ENCODE data around the gene RHOG. TPM values are rescaled to one million over a fixed set of nuclear protein-coding genes. Genes with fewer than 3 reads are reported as not detected.

The RHOG gene
- total RNA-seq, 1 experiment from 2014 or later = 31.0 TPM

DNA sequence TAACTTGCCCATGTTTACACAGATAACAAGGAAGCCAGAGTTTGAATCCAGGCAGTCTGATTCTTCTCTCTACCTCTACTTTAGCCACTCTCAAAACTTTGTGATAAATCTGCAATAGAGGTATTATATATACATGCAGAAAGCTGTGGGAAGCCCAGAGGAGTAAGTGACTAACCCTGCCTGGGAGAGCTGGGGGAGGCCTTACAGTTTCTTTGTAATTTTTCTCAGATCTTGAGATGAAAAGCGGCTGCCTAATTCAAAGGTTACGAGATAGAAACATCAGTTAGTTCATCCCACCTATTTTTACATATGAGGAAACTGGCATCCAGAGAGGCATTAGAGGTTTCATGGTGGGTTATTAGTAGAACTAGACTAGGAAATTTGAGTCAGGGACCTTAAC, 19.6 kb upstream of the RHOG start:
- no peak for DNase-seq
- Histone ChIP-seq H3F3A (ENCODE audit: insufficient read depth, low read depth) (peaks cover 1% of the 10 kb centered on the region; the same call in 1 of the 2 replicates), H3K27ac (no peak overlapping the region), H2AFZ (no peak overlapping the region), H3K79me2 (ENCODE audit: low read depth) (peaks cover 85% of the 10 kb centered on the region), H4K20me1 (ENCODE audit: insufficient read depth) (no peaks in the 10 kb centered on the region), H3K36me3 (ENCODE audit: low read depth) (no peaks in the 10 kb centered on the region), H3K27me3 (ENCODE audit: insufficient read depth, low read depth) (no peaks in the 10 kb centered on the region), H3K4me2 (peak overlapping the region; percentile 53), H3K4me1 (replicated peaks; ENCODE audit: insufficient read depth) (peaks cover 48% of the 10 kb centered on the region), H3K4me3 (no peak overlapping the region), H3K9me2 (ENCODE audit: insufficient read depth) (no peaks in the 10 kb centered on the region), H3K9me3 (ENCODE audit: insufficient read depth, low read depth) (no peaks in the 10 kb centered on the region)
- POLR2A ChIA-PET (ENCODE audit: unreplicated experiment) = no interaction called here
- no peak for TF ChIP-seq EZH2 (IDR thresholded peaks at IDR 0.05; ENCODE audit: low read depth)
- BruUV-seq (replicated peaks) = no TSS peak
- intact Hi-C loops (cut with micrococcal nuclease; ENCODE audit: unreplicated experiment) = no loop called here
- CTCF ChIA-PET = interaction anchor here (0.6 kb wide), 1 partner anchor 238 kb away, joined by 3 read pairs; no protein-coding TSS in a partner anchor

DNA sequence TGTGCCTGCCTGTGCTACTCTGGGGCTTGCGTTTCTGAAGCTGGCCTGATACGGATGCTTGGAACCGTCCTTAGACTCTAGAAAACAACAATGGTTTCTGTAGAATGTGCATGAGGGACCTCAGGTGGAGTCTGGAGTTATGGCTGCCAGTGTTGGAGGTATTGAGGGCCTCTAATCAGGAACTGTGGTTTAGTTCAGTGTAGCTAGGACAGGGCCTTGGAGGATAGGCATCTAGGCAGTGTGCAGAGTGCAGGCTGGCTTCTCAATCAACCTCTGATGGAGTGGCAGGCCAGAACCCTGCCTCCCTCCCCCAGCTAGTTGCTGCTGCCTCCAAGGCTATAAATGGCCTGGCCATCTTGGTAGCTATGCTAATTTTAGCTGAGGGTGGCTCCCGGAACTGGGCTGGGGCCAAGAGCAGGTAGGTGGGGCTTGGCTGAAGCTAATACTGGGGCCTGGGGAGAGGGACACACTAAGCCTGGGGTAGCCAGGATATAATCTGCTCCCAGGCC, 18.7 kb upstream of the RHOG start:
- Histone ChIP-seq H3K9me2 (ENCODE audit: insufficient read depth) (no peaks in the 10 kb centered on the region), H3K27me3 (ENCODE audit: insufficient read depth, low read depth) (no peaks in the 10 kb centered on the region), H2AFZ (no peak overlapping the region), H3K9me3 (ENCODE audit: insufficient read depth, low read depth) (no peaks in the 10 kb centered on the region), H3F3A (ENCODE audit: insufficient read depth, low read depth) (no peaks in the 10 kb centered on the region), H3K36me3 (ENCODE audit: low read depth) (no peaks in the 10 kb centered on the region), H3K4me2 (peak overlapping the region; percentile 93), H3K4me1 (replicated peaks; ENCODE audit: insufficient read depth) (peaks cover 45% of the 10 kb centered on the region), H3K27ac (no peak overlapping the region), H3K4me3 (no peak overlapping the region), H3K79me2 (ENCODE audit: low read depth) (peaks cover 77% of the 10 kb centered on the region), H4K20me1 (ENCODE audit: insufficient read depth) (no peaks in the 10 kb centered on the region)
- ChIA-PET POLR2A (ENCODE audit: unreplicated experiment) (no interaction called here), CTCF (no interaction called here)
- no TSS peak for BruUV-seq (replicated peaks)
- TF ChIP-seq EZH2 (IDR thresholded peaks at IDR 0.05; ENCODE audit: low read depth) (no peak), CTCF (conservative IDR thresholded peaks at IDR 0.05) (no peak)
- DNase-seq = no peak
- intact Hi-C loops (cut with micrococcal nuclease; ENCODE audit: unreplicated experiment) = loop anchor here (5.0 kb wide), 1 partner anchor 98 kb away; no protein-coding TSS in a partner anchor

- DNase-seq = no peak
- no peak for TF ChIP-seq CTCF (conservative IDR thresholded peaks at IDR 0.05)
- no peak for TF ChIP-seq EZH2 (IDR thresholded peaks at IDR 0.05; ENCODE audit: low read depth)
- Histone ChIP-seq H3K36me3 (ENCODE audit: low read depth) (no peaks in the 10 kb centered on the region), H3K9me3 (ENCODE audit: insufficient read depth, low read depth) (no peaks in the 10 kb centered on the region), H3K4me3 (peak overlapping the region; percentile 82; the same call in 1 of the 2 replicates), H3F3A (ENCODE audit: insufficient read depth, low read depth) (no peaks in the 10 kb centered on the region), H2AFZ (no peak overlapping the region), H3K4me1 (replicated peaks; ENCODE audit: insufficient read depth) (peaks cover 48% of the 10 kb centered on the region), H3K27me3 (ENCODE audit: insufficient read depth, low read depth) (no peaks in the 10 kb centered on the region), H3K9me2 (ENCODE audit: insufficient read depth) (no peaks in the 10 kb centered on the region), H3K4me2 (peak overlapping the region; percentile 93), H3K27ac (no peak overlapping the region), H4K20me1 (ENCODE audit: insufficient read depth) (no peaks in the 10 kb centered on the region), H3K79me2 (ENCODE audit: low read depth) (peaks cover 66% of the 10 kb centered on the region)
- ChIA-PET POLR2A (ENCODE audit: unreplicated experiment) (no interaction called here), CTCF (no interaction called here)
- BruUV-seq (replicated peaks) = no TSS peak
- intact Hi-C loops (cut with micrococcal nuclease; ENCODE audit: unreplicated experiment) = loop anchor here (5.0 kb wide), 1 partner anchor 100 kb away; no protein-coding TSS in a partner anchor
These were observed 16.9 kb upstream of the RHOG start for GRCh38 chr11:3857628-3858027.
